PFSK-1 (cell line): ENCODE data around the gene IRF4.

Source experiments
- FOXP2 ChIP-seq: optimal IDR thresholded peaks from 2 replicates; pipeline ENCODE3; 2011; ENCODE audit warnings: borderline replicate concordance, control low read depth, inconsistent platforms; ENCODE audit not compliant: insufficient read depth; ENCODE audit errors: extremely low read length, extremely low read depth
- POLR2AphosphoS5 ChIP-seq: IDR thresholded peaks from 2 replicates; pipeline ENCODE4 v1.6.1; 2012; ENCODE audit warnings: low read depth, mild to moderate bottlenecking, control low read depth, low read length, moderate library complexity
- REST ChIP-seq, 2 experiments: IDR thresholded peaks; 2 replicates each; pipeline versions ENCODE4 v1.6.1 to v1.8.0; 2011 to 2012; ENCODE audit warnings: low read depth in 2 of 2, low read length in 2 of 2, control low read depth in 1 of 2, inconsistent platforms in 1 of 2, mild to moderate bottlenecking in 1 of 2, moderate library complexity in 1 of 2; ENCODE audit not compliant: insufficient read depth in 1 of 2
- SIN3A ChIP-seq: IDR thresholded peaks from 2 replicates; pipeline ENCODE4 v1.6.1; 2012; ENCODE audit warnings: mild to moderate bottlenecking, low read length, moderate library complexity, borderline replicate concordance; ENCODE audit not compliant: insufficient read depth
- TAF1 ChIP-seq: IDR thresholded peaks from 2 replicates; pipeline ENCODE4 v1.6.1; 2012; ENCODE audit warnings: low read length, control low read depth, borderline replicate concordance; ENCODE audit not compliant: insufficient read depth

IRF4 gene

GRCh38 chr6:415087-415486, 23.5 kb downstream of the IRF4 start:
- no peak for TF ChIP-seq REST (IDR thresholded peaks at IDR 0.05; ENCODE audit: insufficient read depth in 1 of 2, low read depth in 2 of 2, low read length in 2 of 2)
- TF ChIP-seq POLR2AphosphoS5, result no peak
- TF ChIP-seq FOXP2, result no peak
- TF ChIP-seq TAF1, result no peak
- TF ChIP-seq SIN3A, result no peak

GRCh38 chr6:421211-421610, 29.7 kb downstream of the IRF4 start:
- TF ChIP-seq POLR2AphosphoS5 (no peak), FOXP2 (no peak)

GRCh38 chr6:422433-423054, 31.0 kb downstream of the IRF4 start:
- TF ChIP-seq TAF1 (no peak), REST (IDR thresholded peaks at IDR 0.05; ENCODE audit: insufficient read depth in 1 of 2, low read depth in 2 of 2, low read length in 2 of 2) (no peak), POLR2AphosphoS5 (no peak), SIN3A (no peak), FOXP2 (no peak)

GRCh38 chr6:423055-423798, 31.7 kb downstream of the IRF4 start:
- TF ChIP-seq FOXP2 (no peak), POLR2AphosphoS5 (no peak), TAF1 (no peak), REST (IDR thresholded peaks at IDR 0.05; ENCODE audit: insufficient read depth in 1 of 2, low read depth in 2 of 2, low read length in 2 of 2) (no peak), SIN3A (no peak)

GRCh38 chr6:423799-424345, 32.3 kb downstream of the IRF4 start:
- TF ChIP-seq SIN3A (no peak), TAF1 (no peak)
